SK-N-SH (cell line): Measurements from ENCODE around the gene MPZL1. TPM values are rescaled to one million over a fixed set of nuclear protein-coding genes. Genes with fewer than 3 reads are reported as not detected.

Experiments used
- CTCF ChIA-PET: fragments of 300-600, 350-600 bp; formaldehyde crosslinking; extraction: SDS; loops from one replicate; lab custom pipeline; 2021; lab: Yijun Ruan, JAX
- POLR2A ChIA-PET: fragments of 350-600 bp; sonication (Branson Sonifier 250); formaldehyde crosslinking; extraction: SDS; loops from one replicate; lab custom pipeline; 2020; ENCODE audit warnings: antibody characterized with exemption, inconsistent platforms; lab: Yijun Ruan, JAX
- DNase-seq: peaks from one replicate; pipeline ENCODE4 v3.0.0; 2012
- H2AFZ ChIP-seq: fragments of 200-600 bp; sonication (generic); 2 replicates; pipeline ENCODE4 v1.8.1; 2016; ENCODE audit warnings: antibody characterized with exemption, mild to moderate bottlenecking, low read depth
- H3F3A ChIP-seq: fragments of 200-600 bp; sonication (generic); replicated peaks from 2 replicates; pipeline ENCODE3; 2016; ENCODE audit warnings: antibody characterized with exemption, mild to moderate bottlenecking; ENCODE audit not compliant: insufficient read depth
- H3K27ac ChIP-seq, 2 experiments: fragments of 200-500 bp in 1 of 2; fragments of 200-600 bp in 1 of 2; sonication (Bioruptor generic) in 1 of 2; sonication (generic), shearing (Covaris generic) in 1 of 2; 2 replicates each; pipeline versions ENCODE4 v1.5.1 to v1.6.1; 2014 to 2016; ENCODE audit warnings: low read depth in 2 of 2, inconsistent platforms in 1 of 2, low read length in 1 of 2, mild to moderate bottlenecking in 1 of 2, mixed read lengths in 1 of 2
- H3K27me3 ChIP-seq: fragments of 200-600 bp; sonication (generic), shearing (Covaris generic); 2 replicates; pipeline ENCODE4 v1.6.1; 2016; ENCODE audit warnings: mixed run types; ENCODE audit not compliant: insufficient read depth
- H3K36me3 ChIP-seq, 2 experiments: fragments of 200-500 bp in 1 of 2; fragments of 200-600 bp in 1 of 2; sonication (Bioruptor generic) in 1 of 2; sonication (generic) in 1 of 2; replicated peaks in 1 of 2; 2 replicates each; pipeline versions ENCODE3 to v1.5.1; 2014 to 2016; ENCODE audit warnings: low read length in 1 of 2, mild to moderate bottlenecking in 1 of 2; ENCODE audit not compliant: insufficient read depth in 2 of 2, control insufficient read depth in 1 of 2
- H3K4me1 ChIP-seq, 2 experiments: fragments of 200-500 bp in 1 of 2; fragments of 200-600 bp in 1 of 2; sonication (Bioruptor generic) in 1 of 2; sonication (generic), shearing (Covaris generic) in 1 of 2; 2 replicates each; pipeline versions ENCODE4 v1.5.1 to v1.6.1; 2014 to 2016; ENCODE audit warnings: low read depth in 1 of 2, low read length in 1 of 2, mixed run types in 1 of 2; ENCODE audit not compliant: insufficient read depth in 2 of 2, control insufficient read depth in 1 of 2
- H3K4me2 ChIP-seq: fragments of 200-600 bp; sonication (generic), shearing (Covaris generic); 2 replicates; pipeline ENCODE4 v1.6.1; 2017; ENCODE audit warnings: mixed run types
- H3K4me3 ChIP-seq, 2 experiments: fragments of 200-500 bp in 1 of 2; fragments of 200-600 bp in 1 of 2; sonication (Bioruptor generic) in 1 of 2; sonication (generic), shearing (Covaris generic) in 1 of 2; 2 replicates each; pipeline versions ENCODE4 v1.5.1 to v1.8.1; 2014 to 2016; ENCODE audit warnings: low read depth in 2 of 2, inconsistent platforms in 1 of 2, low read length in 1 of 2, mild to moderate bottlenecking in 1 of 2, mixed read lengths in 1 of 2, moderate library complexity in 1 of 2
- H3K79me2 ChIP-seq: fragments of 200-600 bp; sonication (generic); 2 replicates; pipeline ENCODE4 v1.8.1; 2017; ENCODE audit warnings: mild to moderate bottlenecking; ENCODE audit not compliant: insufficient read depth
- H3K9ac ChIP-seq: fragments of 200-600 bp; sonication (generic); 2 replicates; pipeline ENCODE4 v1.6.1; 2017; ENCODE audit warnings: mixed run types
- H3K9me2 ChIP-seq: fragments of 200-600 bp; sonication (generic); 2 replicates; pipeline ENCODE4 v1.6.1; 2017; ENCODE audit warnings: mixed run types
- H3K9me3 ChIP-seq: fragments of 200-600 bp; sonication (generic); 2 replicates; pipeline ENCODE4 v1.6.1; 2017; ENCODE audit warnings: mixed run types, mild to moderate bottlenecking, moderate library complexity
- H4K20me1 ChIP-seq: fragments of 200-600 bp; sonication (generic); 2 replicates; pipeline ENCODE4 v1.6.1; 2017; ENCODE audit warnings: mild to moderate bottlenecking, mixed run types; ENCODE audit not compliant: insufficient read depth
- CHD2 ChIP-seq: fragments of 150-350 bp; IDR thresholded peaks from 2 replicates; pipeline ENCODE4 v1.6.1; 2018; ENCODE audit warnings: low read length; ENCODE audit not compliant: partially characterized antibody
- EZH2phosphoT487 ChIP-seq: fragments of 200-600 bp; sonication (generic); IDR thresholded peaks from 2 replicates; pipeline ENCODE4 v1.6.1; 2017; ENCODE audit warnings: low read depth, mixed run types, mild to moderate bottlenecking, antibody characterized with exemption, moderate library complexity, borderline replicate concordance
- FOXJ3 ChIP-seq: sonication (generic); formaldehyde crosslinking; IDR thresholded peaks from 2 replicates; pipeline ENCODE4 v1.5.1; 2020; ENCODE audit warnings: mild to moderate bottlenecking, missing genetic modification reagents
- FOXM1 ChIP-seq: IDR thresholded peaks from 2 replicates; pipeline ENCODE4 v1.4.0; 2012; ENCODE audit warnings: low read depth, mild to moderate bottlenecking
- GABPA ChIP-seq: IDR thresholded peaks from 2 replicates; pipeline ENCODE4 v1.4.0; 2012; ENCODE audit warnings: low read depth, mild to moderate bottlenecking
- GATA2 ChIP-seq: sonication (generic); formaldehyde crosslinking; IDR thresholded peaks from 2 replicates; pipeline ENCODE4 v1.5.0; 2020; ENCODE audit warnings: mild to moderate bottlenecking, missing genetic modification reagents
- MAX ChIP-seq: IDR thresholded peaks from 2 replicates; pipeline ENCODE4 v1.4.0; 2012; ENCODE audit warnings: low read depth
- MEF2A ChIP-seq: IDR thresholded peaks from 2 replicates; pipeline ENCODE4 v1.4.0; 2012; ENCODE audit warnings: low read depth, borderline replicate concordance
- MXI1 ChIP-seq: IDR thresholded peaks from 2 replicates; pipeline ENCODE4 v1.6.1; 2012; ENCODE audit warnings: mild to moderate bottlenecking, low read depth, low read length, improper control_type of control experiment
- NFIC ChIP-seq: IDR thresholded peaks from 2 replicates; pipeline ENCODE4 v1.4.0; 2012; ENCODE audit warnings: borderline replicate concordance
- RCOR1 ChIP-seq: fragments of 150-350 bp; IDR thresholded peaks from 2 replicates; pipeline ENCODE4 v1.6.1; 2017; ENCODE audit warnings: antibody characterized with exemption, low read length
- RXRA ChIP-seq: IDR thresholded peaks from 2 replicates; pipeline ENCODE4 v1.4.0; 2012; ENCODE audit warnings: low read depth, mild to moderate bottlenecking, borderline replicate concordance
- SIN3A ChIP-seq: IDR thresholded peaks from 2 replicates; pipeline ENCODE4 v1.6.1; 2012; ENCODE audit warnings: low read depth, mild to moderate bottlenecking, low read length, moderate library complexity, borderline replicate concordance
- TCF12 ChIP-seq: IDR thresholded peaks from 2 replicates; pipeline ENCODE4 v1.4.0; 2012
- TEAD4 ChIP-seq: IDR thresholded peaks from 2 replicates; pipeline ENCODE4 v1.4.0; 2012; ENCODE audit warnings: mild to moderate bottlenecking, borderline replicate concordance; ENCODE audit not compliant: insufficient read depth
- YY1 ChIP-seq: IDR thresholded peaks from 2 replicates; pipeline ENCODE4 v1.4.0; 2012; ENCODE audit warnings: low read depth, mild to moderate bottlenecking
- WGBS: methylation state at CpG from one replicate; pipeline ENCODE4 v1.1.6; 2017; ENCODE audit warnings: low lambda C conversion rate; 5-methylcytosine and 5-hydroxymethylcytosine counted together
- polyA plus RNA-seq, 3 experiments: library from polyadenylated mRNA; depleted of rRNA; stranded (reverse); fragments of >200 nt; gene quantifications; 2 replicates each; pipeline ENCODE4 v1.2.3, GENCODE V29; 2012
- TF ChIP-seq, protein P1 (sequence below): fragments of 200-600 bp; sonication (generic); IDR thresholded peaks from 2 replicates; pipeline ENCODE4 v1.6.1; 2017; ENCODE audit warnings: antibody characterized with exemption, mild to moderate bottlenecking, moderate library complexity
- TF ChIP-seq, protein P2 (sequence below): IDR thresholded peaks from 2 replicates; pipeline ENCODE4 v1.6.1; 2012; ENCODE audit warnings: mild to moderate bottlenecking, low read depth, low read length, moderate library complexity
- TF ChIP-seq, protein P3 (sequence below): IDR thresholded peaks from 2 replicates; pipeline ENCODE4 v1.4.0; 2012; ENCODE audit warnings: low read depth, borderline replicate concordance
- TF ChIP-seq, protein P4 (sequence below): IDR thresholded peaks from 2 replicates; pipeline ENCODE4; 2012
- TF ChIP-seq, protein P5 (sequence below): fragments of 150-350 bp; IDR thresholded peaks from 2 replicates; pipeline ENCODE4 v1.6.1; 2017; ENCODE audit warnings: antibody characterized with exemption, low read length, low read depth, borderline replicate concordance

Gene MPZL1
- polyA plus RNA-seq, 1 of the 3 experiments (the other 2 are of a cell fraction), result 27.3 TPM

GRCh38 chr1:167678838-167679237 is 42.9 kb upstream of the MPZL1 start (continued):
- no peak for TF ChIP-seq FOXJ3
- TF ChIP-seq, all 33 proteins: peak for 0

GRCh38 chr1:167679714-167680113 is 42.1 kb upstream of the MPZL1 start:
- no peak for DNase-seq
- Histone ChIP-seq H3K4me2 (no peak overlapping the region), H4K20me1 (no peaks in the 10 kb centered on the region), H2AFZ (no peak overlapping the region), H3K9ac (no peak overlapping the region), H3F3A (no peaks in the 10 kb centered on the region), H3K27me3 (no peaks in the 10 kb centered on the region; the same call in 1 of the 2 replicates), H3K9me2 (no peaks in the 10 kb centered on the region), H3K4me1 (peaks cover 8 to 31% of the 10 kb centered on the region in 2 experiments; a peak in 3 of 4 replicates), H3K36me3 (no peaks in the 10 kb centered on the region), H3K9me3 (no peaks in the 10 kb centered on the region), H3K4me3 (no peak overlapping the region), H3K79me2 (no peaks in the 10 kb centered on the region), H3K27ac (no peak overlapping the region)
- POLR2A ChIA-PET, result no interaction called here
- TF ChIP-seq, protein P1, sequence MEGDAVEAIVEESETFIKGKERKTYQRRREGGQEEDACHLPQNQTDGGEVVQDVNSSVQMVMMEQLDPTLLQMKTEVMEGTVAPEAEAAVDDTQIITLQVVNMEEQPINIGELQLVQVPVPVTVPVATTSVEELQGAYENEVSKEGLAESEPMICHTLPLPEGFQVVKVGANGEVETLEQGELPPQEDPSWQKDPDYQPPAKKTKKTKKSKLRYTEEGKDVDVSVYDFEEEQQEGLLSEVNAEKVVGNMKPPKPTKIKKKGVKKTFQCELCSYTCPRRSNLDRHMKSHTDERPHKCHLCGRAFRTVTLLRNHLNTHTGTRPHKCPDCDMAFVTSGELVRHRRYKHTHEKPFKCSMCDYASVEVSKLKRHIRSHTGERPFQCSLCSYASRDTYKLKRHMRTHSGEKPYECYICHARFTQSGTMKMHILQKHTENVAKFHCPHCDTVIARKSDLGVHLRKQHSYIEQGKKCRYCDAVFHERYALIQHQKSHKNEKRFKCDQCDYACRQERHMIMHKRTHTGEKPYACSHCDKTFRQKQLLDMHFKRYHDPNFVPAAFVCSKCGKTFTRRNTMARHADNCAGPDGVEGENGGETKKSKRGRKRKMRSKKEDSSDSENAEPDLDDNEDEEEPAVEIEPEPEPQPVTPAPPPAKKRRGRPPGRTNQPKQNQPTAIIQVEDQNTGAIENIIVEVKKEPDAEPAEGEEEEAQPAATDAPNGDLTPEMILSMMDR, result no peak
- no peak for TF ChIP-seq TCF12
- no peak for TF ChIP-seq RXRA
- no peak for TF ChIP-seq YY1
- TF ChIP-seq, protein P2, sequence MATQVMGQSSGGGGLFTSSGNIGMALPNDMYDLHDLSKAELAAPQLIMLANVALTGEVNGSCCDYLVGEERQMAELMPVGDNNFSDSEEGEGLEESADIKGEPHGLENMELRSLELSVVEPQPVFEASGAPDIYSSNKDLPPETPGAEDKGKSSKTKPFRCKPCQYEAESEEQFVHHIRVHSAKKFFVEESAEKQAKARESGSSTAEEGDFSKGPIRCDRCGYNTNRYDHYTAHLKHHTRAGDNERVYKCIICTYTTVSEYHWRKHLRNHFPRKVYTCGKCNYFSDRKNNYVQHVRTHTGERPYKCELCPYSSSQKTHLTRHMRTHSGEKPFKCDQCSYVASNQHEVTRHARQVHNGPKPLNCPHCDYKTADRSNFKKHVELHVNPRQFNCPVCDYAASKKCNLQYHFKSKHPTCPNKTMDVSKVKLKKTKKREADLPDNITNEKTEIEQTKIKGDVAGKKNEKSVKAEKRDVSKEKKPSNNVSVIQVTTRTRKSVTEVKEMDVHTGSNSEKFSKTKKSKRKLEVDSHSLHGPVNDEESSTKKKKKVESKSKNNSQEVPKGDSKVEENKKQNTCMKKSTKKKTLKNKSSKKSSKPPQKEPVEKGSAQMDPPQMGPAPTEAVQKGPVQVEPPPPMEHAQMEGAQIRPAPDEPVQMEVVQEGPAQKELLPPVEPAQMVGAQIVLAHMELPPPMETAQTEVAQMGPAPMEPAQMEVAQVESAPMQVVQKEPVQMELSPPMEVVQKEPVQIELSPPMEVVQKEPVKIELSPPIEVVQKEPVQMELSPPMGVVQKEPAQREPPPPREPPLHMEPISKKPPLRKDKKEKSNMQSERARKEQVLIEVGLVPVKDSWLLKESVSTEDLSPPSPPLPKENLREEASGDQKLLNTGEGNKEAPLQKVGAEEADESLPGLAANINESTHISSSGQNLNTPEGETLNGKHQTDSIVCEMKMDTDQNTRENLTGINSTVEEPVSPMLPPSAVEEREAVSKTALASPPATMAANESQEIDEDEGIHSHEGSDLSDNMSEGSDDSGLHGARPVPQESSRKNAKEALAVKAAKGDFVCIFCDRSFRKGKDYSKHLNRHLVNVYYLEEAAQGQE, result no peak
- TF ChIP-seq GATA2, result no peak
- TF ChIP-seq MEF2A, result no peak
- TF ChIP-seq GABPA, result no peak
- TF ChIP-seq CHD2, result no peak
- no peak for TF ChIP-seq MXI1
- TF ChIP-seq RCOR1, result no peak
- TF ChIP-seq, protein P3, sequence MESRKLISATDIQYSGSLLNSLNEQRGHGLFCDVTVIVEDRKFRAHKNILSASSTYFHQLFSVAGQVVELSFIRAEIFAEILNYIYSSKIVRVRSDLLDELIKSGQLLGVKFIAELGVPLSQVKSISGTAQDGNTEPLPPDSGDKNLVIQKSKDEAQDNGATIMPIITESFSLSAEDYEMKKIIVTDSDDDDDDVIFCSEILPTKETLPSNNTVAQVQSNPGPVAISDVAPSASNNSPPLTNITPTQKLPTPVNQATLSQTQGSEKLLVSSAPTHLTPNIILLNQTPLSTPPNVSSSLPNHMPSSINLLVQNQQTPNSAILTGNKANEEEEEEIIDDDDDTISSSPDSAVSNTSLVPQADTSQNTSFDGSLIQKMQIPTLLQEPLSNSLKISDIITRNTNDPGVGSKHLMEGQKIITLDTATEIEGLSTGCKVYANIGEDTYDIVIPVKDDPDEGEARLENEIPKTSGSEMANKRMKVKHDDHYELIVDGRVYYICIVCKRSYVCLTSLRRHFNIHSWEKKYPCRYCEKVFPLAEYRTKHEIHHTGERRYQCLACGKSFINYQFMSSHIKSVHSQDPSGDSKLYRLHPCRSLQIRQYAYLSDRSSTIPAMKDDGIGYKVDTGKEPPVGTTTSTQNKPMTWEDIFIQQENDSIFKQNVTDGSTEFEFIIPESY, result no peak
- TF ChIP-seq, protein P4, sequence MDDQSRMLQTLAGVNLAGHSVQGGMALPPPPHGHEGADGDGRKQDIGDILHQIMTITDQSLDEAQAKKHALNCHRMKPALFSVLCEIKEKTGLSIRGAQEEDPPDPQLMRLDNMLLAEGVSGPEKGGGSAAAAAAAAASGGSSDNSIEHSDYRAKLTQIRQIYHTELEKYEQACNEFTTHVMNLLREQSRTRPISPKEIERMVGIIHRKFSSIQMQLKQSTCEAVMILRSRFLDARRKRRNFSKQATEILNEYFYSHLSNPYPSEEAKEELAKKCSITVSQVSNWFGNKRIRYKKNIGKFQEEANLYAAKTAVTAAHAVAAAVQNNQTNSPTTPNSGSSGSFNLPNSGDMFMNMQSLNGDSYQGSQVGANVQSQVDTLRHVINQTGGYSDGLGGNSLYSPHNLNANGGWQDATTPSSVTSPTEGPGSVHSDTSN, result no peak
- no peak for TF ChIP-seq FOXM1
- TF ChIP-seq SIN3A, result no peak
- no peak for TF ChIP-seq EZH2phosphoT487
- TF ChIP-seq, protein P5, sequence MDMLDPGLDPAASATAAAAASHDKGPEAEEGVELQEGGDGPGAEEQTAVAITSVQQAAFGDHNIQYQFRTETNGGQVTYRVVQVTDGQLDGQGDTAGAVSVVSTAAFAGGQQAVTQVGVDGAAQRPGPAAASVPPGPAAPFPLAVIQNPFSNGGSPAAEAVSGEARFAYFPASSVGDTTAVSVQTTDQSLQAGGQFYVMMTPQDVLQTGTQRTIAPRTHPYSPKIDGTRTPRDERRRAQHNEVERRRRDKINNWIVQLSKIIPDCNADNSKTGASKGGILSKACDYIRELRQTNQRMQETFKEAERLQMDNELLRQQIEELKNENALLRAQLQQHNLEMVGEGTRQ, result no peak
- TF ChIP-seq MAX, result no peak
- no peak for TF ChIP-seq TEAD4
- no peak for TF ChIP-seq NFIC
- WGBS, result 98% methylated on average over 6 of the region's 6 CpGs
- CTCF ChIA-PET, result interaction anchor here (1.0 to 2.7 kb wide), 3 partner anchors 44 to 139 kb away, joined by 4 to 8 read pairs (median 5); no protein-coding TSS in a partner anchor
